ENCODE results near the gene ZNF652. TPM values are rescaled to one million over a fixed set of nuclear protein-coding genes. Genes with fewer than 3 reads are reported as not detected.

Gene ZNF652
- total RNA-seq, 1 experiment from 2014 or later: 92.6 TPM

DNA sequence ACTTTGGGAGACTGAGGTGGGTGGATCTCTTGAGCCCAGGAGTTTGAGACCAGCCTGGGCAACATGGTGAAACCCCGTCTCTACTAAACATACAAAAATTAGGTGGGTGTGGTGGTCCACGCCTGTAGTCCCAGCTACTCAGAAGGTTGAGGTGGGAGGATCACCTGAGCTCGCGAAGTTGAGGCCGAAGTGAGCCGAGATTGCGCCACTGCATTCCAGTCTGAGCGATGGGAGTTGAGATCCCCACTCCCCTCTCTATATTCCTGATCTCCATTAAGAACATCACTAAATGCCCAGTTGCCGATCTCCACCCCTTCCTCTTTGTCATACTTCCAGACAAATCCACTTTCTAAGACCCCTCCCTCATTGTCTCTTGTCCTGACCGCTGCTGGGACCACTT lies 24.3 kb upstream of the ZNF652 start:
- DNase-seq: no peak
- TF ChIP-seq, protein P1, sequence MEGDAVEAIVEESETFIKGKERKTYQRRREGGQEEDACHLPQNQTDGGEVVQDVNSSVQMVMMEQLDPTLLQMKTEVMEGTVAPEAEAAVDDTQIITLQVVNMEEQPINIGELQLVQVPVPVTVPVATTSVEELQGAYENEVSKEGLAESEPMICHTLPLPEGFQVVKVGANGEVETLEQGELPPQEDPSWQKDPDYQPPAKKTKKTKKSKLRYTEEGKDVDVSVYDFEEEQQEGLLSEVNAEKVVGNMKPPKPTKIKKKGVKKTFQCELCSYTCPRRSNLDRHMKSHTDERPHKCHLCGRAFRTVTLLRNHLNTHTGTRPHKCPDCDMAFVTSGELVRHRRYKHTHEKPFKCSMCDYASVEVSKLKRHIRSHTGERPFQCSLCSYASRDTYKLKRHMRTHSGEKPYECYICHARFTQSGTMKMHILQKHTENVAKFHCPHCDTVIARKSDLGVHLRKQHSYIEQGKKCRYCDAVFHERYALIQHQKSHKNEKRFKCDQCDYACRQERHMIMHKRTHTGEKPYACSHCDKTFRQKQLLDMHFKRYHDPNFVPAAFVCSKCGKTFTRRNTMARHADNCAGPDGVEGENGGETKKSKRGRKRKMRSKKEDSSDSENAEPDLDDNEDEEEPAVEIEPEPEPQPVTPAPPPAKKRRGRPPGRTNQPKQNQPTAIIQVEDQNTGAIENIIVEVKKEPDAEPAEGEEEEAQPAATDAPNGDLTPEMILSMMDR (IDR thresholded peaks at IDR 0.05; ENCODE audit: insufficient read depth in 1 of 2, low read depth in 1 of 2, low read length in 1 of 2, severe bottlenecking in 1 of 2, unreplicated experiment in 1 of 2): no peak
- BruUV-seq (replicated peaks): no TSS peak
- POLR2A ChIA-PET: interaction anchor here (0.6 kb wide), 1 partner anchor 12 kb away, joined by 3 read pairs; no protein-coding TSS in a partner anchor
- Mint-ChIP-seq H3K4me3 (ENCODE audit: unreplicated experiment) (no peak overlapping the region), H3K9me3 (ENCODE audit: unreplicated experiment) (no peaks in the 10 kb centered on the region), H3K36me3 (ENCODE audit: insufficient read depth, unreplicated experiment) (no peaks in the 10 kb centered on the region), H3K27me3 (ENCODE audit: insufficient read depth, unreplicated experiment) (no peaks in the 10 kb centered on the region), H3K27ac (ENCODE audit: unreplicated experiment) (no peak overlapping the region), H3K4me1 (ENCODE audit: low read depth, unreplicated experiment) (no peaks in the 10 kb centered on the region)
- CTCF ChIA-PET: interaction anchor here (1.1 to 1.6 kb wide), 2 partner anchors 10 to 24 kb away, joined by 4 to 7 read pairs; partner anchors contain the start of gene ZNF652
- Histone ChIP-seq H3K4me3 (ENCODE audit: low read depth, low read length) (no peak overlapping the region), H3K27me3 (replicated peaks; ENCODE audit: control insufficient read depth, insufficient read depth, low read length) (no peaks in the 10 kb centered on the region), H3K9me3 (no peaks in the 10 kb centered on the region), H3K4me1 (peaks cover 9% of the 10 kb centered on the region; the same call in 1 of the 2 replicates), H3K36me3 (ENCODE audit: control insufficient read depth, insufficient read depth, low read length) (no peaks in the 10 kb centered on the region)
- intact Hi-C loops (cut with micrococcal nuclease; ENCODE audit: unreplicated experiment): no loop called here

DNA sequence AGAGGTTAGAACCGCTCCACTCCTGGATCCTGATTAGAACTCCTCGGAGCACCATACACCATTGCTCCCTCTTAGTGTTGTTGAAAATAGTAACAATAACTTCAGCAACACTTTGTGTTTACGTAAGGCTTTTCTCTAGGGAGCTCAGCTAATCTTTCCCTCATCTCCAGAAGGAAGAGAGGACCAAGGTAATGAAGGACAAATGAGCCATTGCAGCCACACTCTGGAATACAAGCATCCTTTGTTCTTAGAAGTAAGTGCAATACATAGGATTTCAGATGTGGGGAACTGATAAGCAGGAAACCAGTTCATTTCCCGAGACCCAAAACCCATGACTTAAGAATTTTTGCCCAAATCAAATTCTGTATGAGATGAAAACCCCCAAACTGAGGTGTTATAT lies 22.9 kb upstream of the ZNF652 start:
- Histone ChIP-seq H3K4me3 (ENCODE audit: low read depth, low read length) (no peak overlapping the region), H3K4me1 (peaks cover 2% of the 10 kb centered on the region; the same call in 1 of the 2 replicates), H3K36me3 (ENCODE audit: control insufficient read depth, insufficient read depth, low read length) (no peaks in the 10 kb centered on the region), H3K9me3 (no peaks in the 10 kb centered on the region), H3K27me3 (replicated peaks; ENCODE audit: control insufficient read depth, insufficient read depth, low read length) (no peaks in the 10 kb centered on the region)
- Mint-ChIP-seq H3K4me1 (ENCODE audit: low read depth, unreplicated experiment) (no peaks in the 10 kb centered on the region), H3K27ac (ENCODE audit: unreplicated experiment) (no peak overlapping the region), H3K27me3 (ENCODE audit: insufficient read depth, unreplicated experiment) (no peaks in the 10 kb centered on the region), H3K36me3 (ENCODE audit: insufficient read depth, unreplicated experiment) (no peaks in the 10 kb centered on the region), H3K9me3 (ENCODE audit: unreplicated experiment) (no peaks in the 10 kb centered on the region), H3K4me3 (ENCODE audit: unreplicated experiment) (no peak overlapping the region)
- DNase-seq: no peak
- intact Hi-C loops (cut with micrococcal nuclease; ENCODE audit: unreplicated experiment): no loop called here
- CTCF ChIA-PET: interaction anchor here (1.6 kb wide), 1 partner anchor 11 kb away, joined by 4 read pairs; no protein-coding TSS in a partner anchor
- no TSS peak for BruUV-seq (replicated peaks)
- POLR2A ChIA-PET: interaction anchor here (1.1 kb wide), 1 partner anchor 22 kb away, joined by 3 read pairs; no protein-coding TSS in a partner anchor
- TF ChIP-seq, protein P1 (IDR thresholded peaks at IDR 0.05; ENCODE audit: insufficient read depth in 1 of 2, low read depth in 1 of 2, low read length in 1 of 2, severe bottlenecking in 1 of 2, unreplicated experiment in 1 of 2): no peak

DNA sequence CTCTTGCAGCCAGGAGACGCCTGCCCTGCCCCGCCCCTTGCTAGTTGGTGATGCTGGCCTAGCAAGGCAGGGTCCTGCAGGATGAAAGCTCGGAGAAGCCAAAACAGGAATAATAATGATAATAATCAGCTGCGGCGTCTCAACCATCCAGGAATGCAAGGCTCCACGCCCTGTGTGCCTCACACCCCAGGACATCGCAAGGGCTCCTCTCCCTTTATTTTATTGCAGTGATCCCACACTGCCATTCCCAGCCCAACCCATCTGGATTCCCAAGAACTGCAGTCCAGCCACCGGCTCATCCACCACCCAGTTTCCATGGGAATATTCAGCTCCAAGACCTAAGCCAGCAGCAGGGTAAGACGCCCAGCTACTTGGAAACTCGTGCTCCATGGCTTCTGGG lies 21.0 kb upstream of the ZNF652 start:
- BruUV-seq (replicated peaks): no TSS peak
- TF ChIP-seq, protein P1 (IDR thresholded peaks at IDR 0.05; ENCODE audit: insufficient read depth in 1 of 2, low read depth in 1 of 2, low read length in 1 of 2, severe bottlenecking in 1 of 2, unreplicated experiment in 1 of 2): no peak
- POLR2A ChIA-PET: no interaction called here
- Mint-ChIP-seq H3K4me1 (ENCODE audit: low read depth, unreplicated experiment) (peaks cover 5% of the 10 kb centered on the region), H3K27me3 (ENCODE audit: insufficient read depth, unreplicated experiment) (no peaks in the 10 kb centered on the region), H3K4me3 (ENCODE audit: unreplicated experiment) (no peak overlapping the region), H3K9me3 (ENCODE audit: unreplicated experiment) (no peaks in the 10 kb centered on the region), H3K27ac (ENCODE audit: unreplicated experiment) (no peak overlapping the region), H3K36me3 (ENCODE audit: insufficient read depth, unreplicated experiment) (no peaks in the 10 kb centered on the region)
- Histone ChIP-seq H3K4me3 (ENCODE audit: low read depth, low read length) (no peak overlapping the region), H3K9me3 (no peaks in the 10 kb centered on the region), H3K36me3 (ENCODE audit: control insufficient read depth, insufficient read depth, low read length) (no peaks in the 10 kb centered on the region), H3K4me1 (peaks cover 2% of the 10 kb centered on the region; the same call in 1 of the 2 replicates), H3K27me3 (replicated peaks; ENCODE audit: control insufficient read depth, insufficient read depth, low read length) (no peaks in the 10 kb centered on the region)
- intact Hi-C loops (cut with micrococcal nuclease; ENCODE audit: unreplicated experiment): no loop called here
- DNase-seq: peak in 1 of 2 experiments; percentile 63
- CTCF ChIA-PET: interaction anchor here (0.9 kb wide), 1 partner anchor 13 kb away, joined by 4 read pairs; no protein-coding TSS in a partner anchor
